Activated naive CD8-positive, alpha-beta T cell treated with anti-CD3 and anti-CD28 coated beads, Interleukin-2, amount 50 U/mL, for 24 hours (primary cell): ENCODE data around the gene VWA5B1.

Experiments used
- ATAC-seq: fragments of 150-1000 bp; cut with Tn5 transposase; one replicate; pipeline ENCODE4 v1.10.0; 2021
- DNase-seq: peaks from one replicate; pipeline ENCODE4 v3.0.0; 2021
- H3K27ac Mint-ChIP-seq: one replicate; pipeline ENCODE4 v1.8.0; 2021; ENCODE audit warnings: mild to moderate bottlenecking, mixed read lengths
- H3K27me3 Mint-ChIP-seq: one replicate; pipeline ENCODE4 v1.8.0; 2021; ENCODE audit warnings: mixed read lengths
- H3K36me3 Mint-ChIP-seq: one replicate; pipeline ENCODE4 v1.8.0; 2021; ENCODE audit warnings: low read depth, mixed read lengths
- H3K4me1 Mint-ChIP-seq: one replicate; pipeline ENCODE4 v1.8.0; 2021; ENCODE audit warnings: mixed read lengths
- H3K4me3 Mint-ChIP-seq: one replicate; pipeline ENCODE4 v1.8.0; 2021; ENCODE audit warnings: mild to moderate bottlenecking, moderate library complexity, mixed read lengths
- H3K9me3 Mint-ChIP-seq: one replicate; pipeline ENCODE4 v1.8.0; 2021; ENCODE audit warnings: mixed read lengths

Gene VWA5B1

DNA sequence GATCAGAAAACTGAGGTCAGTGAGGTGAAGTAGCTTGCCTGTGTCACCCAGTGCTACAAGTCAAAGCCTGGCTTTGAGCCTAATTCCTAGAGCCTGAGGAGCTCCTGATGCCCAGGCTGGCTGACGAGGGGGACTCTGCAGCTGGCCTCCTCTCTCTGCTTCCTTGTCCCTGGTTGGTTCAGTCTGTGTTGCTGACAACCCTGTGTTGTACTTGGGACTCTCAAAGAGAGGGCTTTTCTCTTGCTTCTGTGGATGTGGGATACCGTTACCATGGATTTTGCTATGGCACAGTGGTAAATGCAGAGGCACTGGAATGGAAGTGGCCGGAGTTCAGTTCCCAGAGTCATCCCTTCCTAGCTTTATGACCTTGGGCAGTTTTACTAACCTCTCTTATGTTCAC is 8.0 kb downstream of the VWA5B1 start:
- DNase-seq (no peak), ATAC-seq (no peak)
- peaks cover 10% of the 10 kb centered on the region for H3K27me3 Mint-ChIP-seq
- no peak overlapping the region for H3K4me3 Mint-ChIP-seq
- no peak overlapping the region for H3K27ac Mint-ChIP-seq
- H3K9me3 Mint-ChIP-seq, result no peaks in the 10 kb centered on the region
- no peaks in the 10 kb centered on the region for H3K4me1 Mint-ChIP-seq
- H3K36me3 Mint-ChIP-seq, result no peaks in the 10 kb centered on the region

DNA sequence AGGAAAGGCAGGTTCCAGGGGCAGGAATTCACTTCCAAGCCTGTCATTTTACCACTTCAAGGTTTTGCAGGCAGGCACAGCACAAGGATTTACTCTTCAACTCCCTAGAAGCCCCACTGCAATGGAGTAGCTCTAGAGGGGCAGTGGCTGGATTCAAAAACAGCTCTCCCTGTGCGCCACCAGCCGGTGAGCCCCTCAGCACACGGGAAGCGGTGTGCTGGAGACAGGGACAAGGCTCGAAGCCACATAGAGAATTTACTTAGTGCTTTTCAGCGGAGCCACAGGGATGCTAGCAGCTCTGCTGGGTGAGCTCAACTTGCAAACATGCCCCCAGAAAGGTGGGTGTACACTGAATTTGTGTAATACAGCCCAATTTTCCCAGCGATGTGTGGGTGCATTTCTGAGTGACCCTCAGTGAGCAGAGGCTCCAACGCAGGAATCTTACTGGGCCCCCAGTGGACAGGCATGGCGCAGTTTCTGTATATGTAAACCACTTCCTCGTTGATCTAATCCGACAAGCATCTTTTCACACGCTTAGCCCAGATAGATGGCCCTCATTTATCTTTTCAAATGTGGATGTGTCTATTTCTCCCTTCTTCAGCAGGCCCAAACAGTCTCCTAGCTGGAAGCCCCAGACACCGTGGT is 10.9 kb downstream of the VWA5B1 start:
- no peak for DNase-seq
- H3K36me3 Mint-ChIP-seq, result no peaks in the 10 kb centered on the region
- H3K9me3 Mint-ChIP-seq, result no peaks in the 10 kb centered on the region
- no peak overlapping the region for H3K4me3 Mint-ChIP-seq
- H3K4me1 Mint-ChIP-seq, result no peaks in the 10 kb centered on the region
- peaks cover 15% of the 10 kb centered on the region for H3K27me3 Mint-ChIP-seq
- no peak overlapping the region for H3K27ac Mint-ChIP-seq
- ATAC-seq, result no peak

- ATAC-seq (no peak), DNase-seq (no peak)
- Mint-ChIP-seq H3K4me3 (no peak overlapping the region), H3K4me1 (no peaks in the 10 kb centered on the region), H3K27ac (no peak overlapping the region), H3K36me3 (no peaks in the 10 kb centered on the region), H3K9me3 (no peaks in the 10 kb centered on the region), H3K27me3 (peaks cover 15% of the 10 kb centered on the region)
Observed at GRCh38 chr1:20302108-20302471, 11.4 kb downstream of the VWA5B1 start.

DNA sequence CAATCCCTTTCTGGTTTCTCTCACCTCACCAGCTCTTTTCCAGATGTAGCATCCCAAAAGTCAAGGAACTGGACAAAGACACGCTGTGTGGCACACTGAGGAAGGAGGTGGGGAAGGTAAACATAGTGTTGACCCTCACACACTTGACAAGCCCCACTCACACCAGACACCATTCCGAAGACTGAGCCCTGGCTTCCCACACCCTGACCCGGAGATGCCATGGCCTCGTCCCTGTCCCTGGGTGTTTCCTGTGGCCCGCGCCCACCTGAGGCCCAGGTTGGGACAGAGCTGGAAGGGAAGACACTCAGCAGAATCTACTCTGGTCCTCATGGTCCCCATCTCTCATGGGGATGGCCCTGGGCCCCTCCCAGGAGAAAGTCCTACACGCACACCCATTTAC is 16.4 kb downstream of the VWA5B1 start:
- peaks cover 14% of the 10 kb centered on the region for H3K27me3 Mint-ChIP-seq
- H3K9me3 Mint-ChIP-seq, result no peaks in the 10 kb centered on the region
- H3K36me3 Mint-ChIP-seq, result no peaks in the 10 kb centered on the region
- H3K27ac Mint-ChIP-seq, result no peak overlapping the region
- H3K4me1 Mint-ChIP-seq, result no peaks in the 10 kb centered on the region
- DNase-seq (no peak), ATAC-seq (no peak)
- H3K4me3 Mint-ChIP-seq, result no peak overlapping the region

- Mint-ChIP-seq H3K27me3 (peaks cover 15% of the 10 kb centered on the region), H3K36me3 (no peaks in the 10 kb centered on the region), H3K4me1 (no peaks in the 10 kb centered on the region), H3K4me3 (no peak overlapping the region), H3K9me3 (no peaks in the 10 kb centered on the region), H3K27ac (no peak overlapping the region)
- ATAC-seq (no peak), DNase-seq (no peak)
Observed at GRCh38 chr1:20308569-20308968, 17.9 kb downstream of the VWA5B1 start.

DNA sequence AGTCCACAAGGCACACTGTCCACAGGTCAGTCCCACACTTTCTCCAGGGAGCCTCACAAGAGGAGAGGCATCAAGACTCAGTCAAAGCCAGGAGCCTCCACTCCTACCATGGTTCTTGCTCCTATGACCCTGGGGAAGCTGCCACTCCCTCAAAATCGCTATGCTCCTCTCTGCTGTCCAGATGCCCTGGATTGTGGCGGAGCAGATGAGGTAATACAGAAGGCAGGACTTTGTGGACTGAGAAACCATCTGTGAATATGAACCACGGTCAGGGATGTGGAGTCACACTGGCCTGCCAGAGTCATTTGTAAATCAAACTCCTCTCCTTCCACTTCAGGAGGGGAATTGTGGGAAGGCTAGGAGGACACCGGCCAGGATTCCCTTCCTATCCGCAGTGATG is 20.6 kb downstream of the VWA5B1 start:
- Mint-ChIP-seq H3K4me1 (no peaks in the 10 kb centered on the region), H3K27ac (no peak overlapping the region)
- no peak for ATAC-seq

DNA sequence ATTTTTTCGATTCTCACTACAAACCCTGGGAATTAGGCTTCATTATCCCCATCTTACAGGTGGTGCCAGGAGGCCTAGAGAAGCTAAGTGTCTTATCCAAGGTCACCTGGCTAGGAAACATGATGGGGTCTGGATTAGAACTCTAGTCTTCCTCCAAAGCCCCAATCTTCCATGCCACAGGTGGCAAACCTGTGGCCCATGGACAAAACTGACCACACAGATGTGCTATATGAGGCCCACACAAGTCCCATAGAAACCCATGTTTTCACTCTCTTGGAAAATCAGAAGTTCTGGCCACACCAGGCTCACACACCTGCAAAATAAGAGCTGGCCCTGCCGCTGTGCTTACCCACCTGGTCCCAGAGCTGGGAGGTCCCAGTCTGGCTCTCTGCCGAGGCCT is 21.6 kb downstream of the VWA5B1 start:
- Mint-ChIP-seq H3K36me3 (no peaks in the 10 kb centered on the region), H3K4me1 (no peaks in the 10 kb centered on the region), H3K27me3 (peaks cover 15% of the 10 kb centered on the region), H3K4me3 (no peak overlapping the region), H3K9me3 (no peaks in the 10 kb centered on the region), H3K27ac (no peak overlapping the region)
- DNase-seq (no peak), ATAC-seq (no peak)

More for the DNA sequence above, 20.6 kb downstream of the VWA5B1 start:
- Mint-ChIP-seq H3K9me3 (no peaks in the 10 kb centered on the region), H3K36me3 (no peaks in the 10 kb centered on the region), H3K27me3 (peaks cover 12% of the 10 kb centered on the region), H3K4me3 (no peak overlapping the region)
- DNase-seq, result no peak

- Mint-ChIP-seq H3K4me3 (no peak overlapping the region), H3K27ac (no peak overlapping the region), H3K27me3 (peaks cover 15% of the 10 kb centered on the region), H3K4me1 (no peaks in the 10 kb centered on the region), H3K36me3 (no peaks in the 10 kb centered on the region), H3K9me3 (no peaks in the 10 kb centered on the region)
- ATAC-seq (no peak), DNase-seq (no peak)
Observed at GRCh38 chr1:20312818-20313217, 22.1 kb downstream of the VWA5B1 start.

DNA sequence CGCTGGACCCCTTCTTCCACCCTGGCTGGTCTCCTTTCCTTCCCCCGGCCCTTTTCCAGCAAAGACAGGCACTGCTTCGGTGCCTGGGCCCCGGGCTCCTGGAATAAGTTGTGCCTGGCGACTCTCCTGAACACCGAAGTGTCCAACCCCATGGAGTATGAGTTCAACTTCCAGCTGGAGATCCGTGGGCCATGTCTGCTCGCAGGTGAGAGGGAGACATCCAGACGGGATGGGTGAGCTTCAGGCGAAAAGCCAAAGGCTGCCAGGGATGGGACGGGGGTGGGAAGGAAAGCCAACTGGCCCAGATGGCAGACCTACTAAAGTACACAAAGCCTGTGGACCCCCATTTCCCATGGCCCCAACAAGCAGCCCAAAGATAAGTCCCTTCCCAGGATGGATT is 26.8 kb downstream of the VWA5B1 start:
- no peak overlapping the region for H3K4me3 Mint-ChIP-seq
- no peak overlapping the region for H3K27ac Mint-ChIP-seq
- ATAC-seq (no peak), DNase-seq (no peak)
- no peaks in the 10 kb centered on the region for H3K9me3 Mint-ChIP-seq
- peaks cover 25% of the 10 kb centered on the region for H3K27me3 Mint-ChIP-seq
- H3K36me3 Mint-ChIP-seq, result no peaks in the 10 kb centered on the region
- peaks cover 18% of the 10 kb centered on the region for H3K4me1 Mint-ChIP-seq

GRCh38 chr1:20318521-20318920 is 27.8 kb downstream of the VWA5B1 start:
- no peak overlapping the region for H3K27ac Mint-ChIP-seq
- peaks cover 26% of the 10 kb centered on the region for H3K4me1 Mint-ChIP-seq
- H3K9me3 Mint-ChIP-seq, result no peaks in the 10 kb centered on the region
- H3K36me3 Mint-ChIP-seq, result no peaks in the 10 kb centered on the region
- no peak for DNase-seq
- H3K27me3 Mint-ChIP-seq, result peaks cover 33% of the 10 kb centered on the region
- H3K4me3 Mint-ChIP-seq, result no peak overlapping the region
- ATAC-seq, result no peak

- H3K36me3 Mint-ChIP-seq, result no peaks in the 10 kb centered on the region
- H3K27me3 Mint-ChIP-seq, result peaks cover 28% of the 10 kb centered on the region
- ATAC-seq (no peak), DNase-seq (no peak)
- no peak overlapping the region for H3K27ac Mint-ChIP-seq
- H3K4me1 Mint-ChIP-seq, result peaks cover 26% of the 10 kb centered on the region
- H3K4me3 Mint-ChIP-seq, result no peak overlapping the region
- no peaks in the 10 kb centered on the region for H3K9me3 Mint-ChIP-seq
Observed at GRCh38 chr1:20318971-20319370, 28.3 kb downstream of the VWA5B1 start.

DNA sequence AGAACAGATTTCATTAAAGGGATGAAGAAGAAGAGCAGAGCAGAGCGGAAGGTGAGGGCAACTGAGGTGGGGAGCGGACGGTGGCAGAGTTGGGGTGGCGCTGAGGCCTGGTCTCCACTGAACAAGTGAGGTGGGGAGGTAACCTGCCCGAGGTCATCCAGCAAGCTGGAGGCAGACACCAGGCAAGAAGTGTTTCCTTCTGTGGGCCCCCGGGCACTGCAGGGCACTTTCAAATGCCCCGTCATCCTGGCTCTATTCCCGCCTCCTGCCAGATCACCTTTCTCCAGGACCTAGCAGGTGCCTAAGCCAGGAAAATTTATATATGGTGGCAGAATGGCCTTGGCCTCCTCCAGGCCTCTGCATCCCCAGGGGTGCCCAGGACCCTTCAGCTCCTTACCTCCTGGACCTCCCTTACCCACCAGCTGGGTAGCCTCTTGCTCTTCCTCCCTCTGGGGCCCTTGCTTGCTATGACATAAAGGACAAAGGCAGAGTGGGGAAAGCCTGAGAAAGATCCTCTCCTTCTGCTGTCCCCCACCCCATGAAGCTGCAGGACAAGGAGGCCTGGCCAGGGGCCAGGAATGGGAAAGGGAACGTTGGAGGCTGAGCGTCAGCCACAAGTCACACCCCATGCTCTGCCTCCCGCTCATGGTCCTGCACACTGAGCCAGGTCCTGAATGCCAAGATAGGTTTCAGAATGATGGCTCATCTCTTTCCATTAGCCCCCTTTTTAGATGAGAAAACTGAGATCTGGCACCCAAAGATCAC is 29.0 kb downstream of the VWA5B1 start:
- no peaks in the 10 kb centered on the region for H3K9me3 Mint-ChIP-seq
- no peaks in the 10 kb centered on the region for H3K36me3 Mint-ChIP-seq
- no peak for DNase-seq
- H3K27me3 Mint-ChIP-seq, result peaks cover 30% of the 10 kb centered on the region
- H3K27ac Mint-ChIP-seq, result no peak overlapping the region
- ATAC-seq, result no peak
- H3K4me1 Mint-ChIP-seq, result peaks cover 26% of the 10 kb centered on the region
- H3K4me3 Mint-ChIP-seq, result no peak overlapping the region

GRCh38 chr1:20320704-20321103 is 30.0 kb downstream of the VWA5B1 start:
- H3K27ac Mint-ChIP-seq, result no peak overlapping the region
- no peaks in the 10 kb centered on the region for H3K36me3 Mint-ChIP-seq
- no peak for ATAC-seq
- H3K4me3 Mint-ChIP-seq, result no peak overlapping the region
- no peak for DNase-seq
- H3K9me3 Mint-ChIP-seq, result no peaks in the 10 kb centered on the region
- H3K4me1 Mint-ChIP-seq, result peaks cover 26% of the 10 kb centered on the region
- H3K27me3 Mint-ChIP-seq, result peaks cover 33% of the 10 kb centered on the region

- H3K27me3 Mint-ChIP-seq, result peaks cover 33% of the 10 kb centered on the region
- ATAC-seq (no peak), DNase-seq (no peak)
- no peak overlapping the region for H3K4me3 Mint-ChIP-seq
- H3K4me1 Mint-ChIP-seq, result peaks cover 26% of the 10 kb centered on the region
- no peaks in the 10 kb centered on the region for H3K36me3 Mint-ChIP-seq
- H3K9me3 Mint-ChIP-seq, result no peaks in the 10 kb centered on the region
- peak overlapping the region; percentile 71 for H3K27ac Mint-ChIP-seq
Observed at GRCh38 chr1:20321573-20321972, 30.9 kb downstream of the VWA5B1 start.

- ATAC-seq, result peak; percentile 65
- Mint-ChIP-seq H3K4me1 (peaks cover 26% of the 10 kb centered on the region), H3K4me3 (peak overlapping the region; percentile 39)
Observed at GRCh38 chr1:20322081-20322824, 31.6 kb downstream of the VWA5B1 start.

More at GRCh38 chr1:20322081-20322824, 31.6 kb downstream of the VWA5B1 start:
- Mint-ChIP-seq H3K27ac (peak overlapping the region; percentile 71), H3K27me3 (peaks cover 38% of the 10 kb centered on the region), H3K9me3 (no peaks in the 10 kb centered on the region), H3K36me3 (no peaks in the 10 kb centered on the region)
- DNase-seq, result no peak
